GM18868 (cell line): Measurements from ENCODE around the gene MUC12.
"Not testable (repeated sequence)": the region's sequence is repeated elsewhere in the genome, so short reads cannot be mapped to it uniquely, and the experiment has no call there.

Source experiments
- ATAC-seq: cut with Tn5 transposase; IDR thresholded peaks from one replicate; pipeline ENCODE4 v1.9.1; 2021; ENCODE audit warnings: mild to moderate bottlenecking, moderate library complexity; ENCODE audit not compliant: unreplicated experiment

The MUC12 gene

GRCh38 chr7:100969066-100969615, at the start of gene MUC12:
MUC12 (plus strand) TSS chr7:100969565; CDS start chr7:100969623, 58 bp downstream.
- ATAC-seq, result no peak

DNA sequence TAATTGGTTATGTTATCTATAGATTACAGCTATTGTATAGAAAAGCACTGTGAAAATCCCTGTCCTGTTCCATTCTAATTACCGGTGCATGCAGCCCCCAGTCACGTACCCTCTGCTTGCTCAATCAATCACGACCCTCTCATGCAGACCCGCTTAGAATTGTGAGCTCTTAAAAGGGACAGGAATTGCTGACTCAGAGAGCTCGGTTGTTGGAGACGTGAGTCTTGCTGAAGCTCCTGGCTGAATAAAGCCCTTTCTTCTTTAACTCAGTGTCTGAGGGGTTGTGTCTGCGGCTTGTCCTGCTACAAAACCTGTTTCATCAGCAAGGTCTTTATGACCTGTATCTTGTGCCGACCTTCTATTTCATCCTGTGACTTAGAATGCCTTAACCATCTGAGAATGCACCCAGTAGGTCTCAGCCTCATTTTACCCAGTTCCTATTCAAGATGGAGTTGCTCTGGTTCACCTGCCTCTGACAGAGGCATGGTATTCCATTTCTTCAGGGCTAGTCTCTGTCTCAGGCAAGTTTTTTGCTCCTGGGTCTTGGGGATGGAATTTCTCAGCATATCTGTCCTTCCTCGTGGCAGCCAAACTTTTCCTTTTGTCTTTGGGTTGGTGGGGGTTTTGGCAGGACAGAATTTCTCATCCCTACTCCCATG, 49.5 kb upstream of the MUC12 start:
- ATAC-seq, result not testable (repeated sequence)

DNA sequence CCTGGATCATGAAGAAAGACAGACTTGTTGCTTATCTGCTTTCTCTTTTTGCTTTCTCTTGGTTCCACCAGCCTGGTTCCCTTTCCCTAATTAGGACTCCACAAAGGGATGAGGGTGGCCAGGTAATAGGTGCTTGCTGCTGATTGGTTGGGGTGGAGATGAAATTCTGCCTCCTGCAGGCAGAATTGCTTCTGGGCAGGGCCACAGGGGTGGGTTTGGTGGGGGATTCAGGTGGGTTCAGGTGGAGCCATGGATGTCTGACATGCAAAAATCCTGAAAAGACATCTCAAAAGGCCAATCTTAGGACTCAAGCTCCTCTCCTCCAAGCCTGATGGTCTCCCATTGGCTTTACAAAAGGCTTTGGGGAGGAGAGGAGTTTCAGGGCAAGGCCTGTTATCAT, 48.3 kb upstream of the MUC12 start:
- no peak for ATAC-seq

GRCh38 chr7:100923616-100924015, 45.7 kb upstream of the MUC12 start:
- ATAC-seq, result not testable (repeated sequence)

GRCh38 chr7:100929808-100930174, 39.6 kb upstream of the MUC12 start:
- ATAC-seq, result no peak

DNA sequence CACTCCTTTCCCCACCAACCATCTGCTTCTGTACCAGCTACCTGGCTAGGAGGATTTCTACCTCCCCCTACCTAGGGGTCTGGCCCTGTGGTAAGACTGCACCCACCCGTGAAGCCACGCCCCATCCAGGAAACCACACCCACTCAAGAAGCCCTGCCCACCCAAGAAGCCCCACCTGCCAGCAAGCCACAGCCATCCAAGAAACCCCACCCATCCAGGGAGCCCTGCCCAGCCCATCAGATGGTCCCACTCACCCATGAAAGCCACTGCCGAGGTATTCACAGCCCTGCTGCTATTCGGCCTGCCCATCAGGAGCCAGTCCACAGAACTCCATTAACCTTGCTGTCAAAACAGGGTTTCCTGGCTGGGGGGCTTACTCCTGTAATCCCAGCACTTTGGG, 35.6 kb upstream of the MUC12 start:
- ATAC-seq, result no peak

DNA sequence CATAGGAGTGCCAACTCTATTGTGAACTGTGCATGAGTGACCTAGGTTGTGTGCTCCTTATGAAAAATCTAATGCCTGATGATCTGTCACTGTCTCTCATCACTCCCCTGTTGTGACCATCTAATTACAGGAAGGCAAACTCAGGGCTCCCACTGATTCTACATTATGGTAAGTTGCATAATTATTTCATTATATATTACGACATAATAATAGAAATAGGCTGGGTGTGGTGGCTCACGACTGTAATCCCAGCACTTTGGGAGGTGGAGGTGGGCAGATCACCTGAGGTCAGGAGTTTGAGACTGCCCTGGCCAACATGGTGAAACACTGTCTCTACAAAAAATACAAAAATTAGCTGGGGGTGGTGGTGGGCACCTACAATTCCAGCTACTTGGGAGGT, 34.0 kb upstream of the MUC12 start:
- ATAC-seq, result not testable (repeated sequence)

DNA sequence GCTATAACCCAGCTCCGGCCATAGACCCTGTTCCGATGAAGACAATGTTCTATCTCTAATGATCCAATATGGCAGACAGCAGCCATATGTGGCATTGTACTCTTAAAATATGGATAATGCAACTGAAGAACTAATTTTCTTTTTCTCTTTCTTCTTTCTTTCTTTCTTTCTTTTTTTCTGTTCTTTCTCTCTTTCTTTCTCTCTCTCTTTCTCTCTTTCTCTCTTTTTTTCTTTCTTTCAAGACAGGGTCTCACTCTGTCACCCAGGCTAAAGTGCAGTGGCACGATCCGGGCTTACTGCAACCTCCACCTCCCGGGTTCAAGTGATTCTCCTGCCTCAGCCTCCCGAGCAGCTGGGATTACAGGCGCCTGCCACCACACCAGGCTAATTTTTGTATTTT, 33.2 kb upstream of the MUC12 start:
- ATAC-seq, result not testable (repeated sequence)

- no peak for ATAC-seq
These were observed 27.2 kb upstream of the MUC12 start for GRCh38 chr7:100942045-100942774.

GRCh38 chr7:100943693-100944092, 25.7 kb upstream of the MUC12 start:
- ATAC-seq, result no peak

GRCh38 chr7:100944138-100944537, 25.2 kb upstream of the MUC12 start:
- ATAC-seq, result no peak

GRCh38 chr7:100946111-100946510, 23.3 kb upstream of the MUC12 start:
- ATAC-seq, result no peak

DNA sequence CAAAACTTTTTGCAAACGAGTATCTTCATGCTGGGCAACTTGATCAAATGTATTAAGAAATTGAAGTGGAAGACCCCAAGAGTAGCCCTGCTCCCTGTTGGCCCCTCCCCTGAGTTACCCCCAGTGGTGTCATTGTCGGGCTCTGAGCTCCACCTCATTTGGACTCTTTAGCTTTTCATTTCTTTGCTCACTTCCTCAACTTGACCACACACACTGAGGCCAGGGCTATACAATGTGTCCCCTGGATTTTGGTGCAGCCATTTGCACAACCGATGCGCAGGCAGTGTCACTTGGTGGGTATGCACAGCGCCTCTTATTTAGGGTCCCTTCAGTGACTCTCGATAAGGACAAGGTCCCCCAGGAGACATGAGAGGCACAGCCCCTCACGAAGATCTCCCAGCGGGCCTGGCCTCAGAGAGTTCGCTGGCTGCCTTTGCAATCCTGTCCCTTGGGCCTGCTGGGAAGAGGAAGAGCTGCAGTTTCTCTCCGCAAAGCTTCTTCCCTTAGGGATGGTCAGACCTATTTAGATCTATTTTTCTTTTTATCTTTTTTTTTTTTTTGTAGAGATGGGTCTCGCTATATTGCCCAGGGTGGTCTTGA, 22.5 kb upstream of the MUC12 start:
- no peak for ATAC-seq

DNA sequence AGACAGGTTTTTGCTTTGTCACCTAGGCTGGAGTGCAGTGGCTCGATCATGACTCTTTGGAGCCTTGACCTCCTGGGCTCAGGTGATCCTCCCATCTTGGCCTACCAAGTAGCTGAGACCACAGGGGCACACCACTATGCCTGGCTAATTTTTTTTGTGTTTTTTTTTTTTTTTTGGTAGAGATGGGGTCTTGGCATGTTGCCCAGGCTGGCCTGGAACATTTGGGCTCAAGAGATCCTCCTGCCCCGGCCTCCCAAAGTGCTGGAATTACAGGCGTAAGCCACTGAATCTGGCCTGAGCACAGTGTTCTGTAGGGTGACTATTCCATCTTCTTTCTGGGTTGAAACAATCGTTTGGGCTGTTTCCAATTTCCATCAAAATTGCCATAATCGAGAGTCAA, 21.6 kb upstream of the MUC12 start:
- ATAC-seq, result no peak

- ATAC-seq, result no peak
These were observed 20.0 kb upstream of the MUC12 start, which contains the start of gene MUC3A for GRCh38 chr7:100949227-100949932. MUC3A (plus strand) TSS chr7:100949534; CDS start chr7:100949625, 91 bp downstream.

- no peak for ATAC-seq
These were observed 19.4 kb upstream of the MUC12 start for GRCh38 chr7:100949933-100950443.

- no peak for ATAC-seq
These were observed 18.2 kb upstream of the MUC12 start for GRCh38 chr7:100951172-100951571.

- no peak for ATAC-seq
These were observed 17.3 kb upstream of the MUC12 start for GRCh38 chr7:100951888-100952560.

DNA sequence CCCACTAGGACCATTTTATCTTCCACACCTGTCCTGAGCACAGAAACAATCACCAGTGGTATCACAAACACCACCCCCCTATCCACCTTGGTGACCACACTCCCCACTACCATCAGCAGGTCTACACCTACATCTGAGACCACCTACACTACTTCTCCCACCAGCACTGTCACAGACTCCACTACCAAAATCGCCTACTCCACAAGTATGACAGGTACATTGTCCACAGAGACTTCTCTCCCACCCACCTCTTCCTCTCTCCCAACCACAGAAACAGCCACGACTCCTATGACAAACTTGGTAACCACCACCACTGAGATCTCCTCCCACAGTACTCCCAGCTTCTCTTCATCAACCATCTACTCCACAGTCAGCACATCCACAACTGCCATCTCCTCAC, 16.7 kb upstream of the MUC12 start:
- no peak for ATAC-seq

- no peak for ATAC-seq
These were observed 11.4 kb upstream of the MUC12 start for GRCh38 chr7:100957832-100958421.
